Measurements from ENCODE around the gene ANO10. TPM values are rescaled to one million over a fixed set of nuclear protein-coding genes. Genes with fewer than 3 reads are reported as not detected.

ANO10 gene
- total and polyA plus RNA-seq, 2 donors (not counting 3 experiments of a cell fraction or from before 2014, with no cell fraction given) = 28.4 to 45.8 TPM

DNA sequence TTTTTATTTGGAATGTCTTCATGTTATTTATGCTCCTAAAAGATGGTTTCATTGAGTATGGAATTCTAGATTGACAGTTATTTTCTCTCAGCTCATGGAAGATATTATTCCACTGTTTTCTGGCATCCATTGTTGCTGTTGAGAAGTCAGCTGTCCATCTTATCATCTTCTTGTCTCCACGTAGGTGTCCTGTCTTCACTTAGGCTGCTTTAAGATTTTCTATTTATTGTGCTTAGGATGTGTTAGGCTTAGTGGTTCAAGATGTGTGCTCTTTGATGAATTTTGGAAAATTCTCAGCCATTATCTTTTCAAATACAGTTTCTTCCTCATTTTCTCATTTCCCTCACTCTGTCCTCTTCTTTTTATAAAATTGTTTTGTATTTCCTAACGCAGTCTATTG is 283.5 kb downstream of the ANO10 start:
- ChIA-PET CTCF (interaction anchor here (1.3 to 2.5 kb wide), 3 partner anchors 115 to 165 kb away, joined by 3 to 10 read pairs (median 4); no protein-coding TSS in a partner anchor), POLR2A (no interaction called here)
- H3K36me3 ChIP-seq (ENCODE audit: control insufficient read depth in 2 of 2, extremely low read depth in 1 of 2, insufficient read depth in 2 of 2, low read length in 2 of 2) = peaks cover 39 to 41% of the 10 kb centered on the region in 2 experiments
- no peaks in the 10 kb centered on the region for H3K27me3 ChIP-seq (ENCODE audit: control insufficient read depth in 2 of 2, insufficient read depth in 2 of 2, low read length in 2 of 2)
- H4K20me1 ChIP-seq (replicated peaks; ENCODE audit: control insufficient read depth, extremely low read depth, insufficient read depth, low read length) = peaks cover 5% of the 10 kb centered on the region
- dilution Hi-C loops (cut with MboI; ENCODE audit: extremely low pct_ligation_motif_present, low sequenced_read_pairs) = no loop called here
- H3K27ac ChIP-seq (ENCODE audit: insufficient read depth, low read depth, low read length) = no peak overlapping the region
- BruUV-seq (replicated peaks) = no TSS peak
- intact Hi-C loops (cut with micrococcal nuclease) = no loop called here
- H3K9ac ChIP-seq (replicated peaks; ENCODE audit: extremely low read depth, insufficient read depth, low read length) = no peak overlapping the region
- no peak overlapping the region for H3K4me3 ChIP-seq (replicated peaks in 1 of 3; ENCODE audit: insufficient read depth in 1 of 3, low read depth in 1 of 3, low read length in 3 of 3)
- no peak for FAIRE-seq
- no peaks in the 10 kb centered on the region for H3K9me1 ChIP-seq (replicated peaks; ENCODE audit: control insufficient read depth, extremely low read depth, insufficient read depth, low read length)
- TF ChIP-seq, protein P1, sequence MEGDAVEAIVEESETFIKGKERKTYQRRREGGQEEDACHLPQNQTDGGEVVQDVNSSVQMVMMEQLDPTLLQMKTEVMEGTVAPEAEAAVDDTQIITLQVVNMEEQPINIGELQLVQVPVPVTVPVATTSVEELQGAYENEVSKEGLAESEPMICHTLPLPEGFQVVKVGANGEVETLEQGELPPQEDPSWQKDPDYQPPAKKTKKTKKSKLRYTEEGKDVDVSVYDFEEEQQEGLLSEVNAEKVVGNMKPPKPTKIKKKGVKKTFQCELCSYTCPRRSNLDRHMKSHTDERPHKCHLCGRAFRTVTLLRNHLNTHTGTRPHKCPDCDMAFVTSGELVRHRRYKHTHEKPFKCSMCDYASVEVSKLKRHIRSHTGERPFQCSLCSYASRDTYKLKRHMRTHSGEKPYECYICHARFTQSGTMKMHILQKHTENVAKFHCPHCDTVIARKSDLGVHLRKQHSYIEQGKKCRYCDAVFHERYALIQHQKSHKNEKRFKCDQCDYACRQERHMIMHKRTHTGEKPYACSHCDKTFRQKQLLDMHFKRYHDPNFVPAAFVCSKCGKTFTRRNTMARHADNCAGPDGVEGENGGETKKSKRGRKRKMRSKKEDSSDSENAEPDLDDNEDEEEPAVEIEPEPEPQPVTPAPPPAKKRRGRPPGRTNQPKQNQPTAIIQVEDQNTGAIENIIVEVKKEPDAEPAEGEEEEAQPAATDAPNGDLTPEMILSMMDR (IDR thresholded peaks at IDR 0.05; ENCODE audit: extremely low read depth in 1 of 2, insufficient read depth in 1 of 2, low read depth in 1 of 2, low read length in 2 of 2) = no peak
- no peak for TF ChIP-seq EZH2 (IDR thresholded peaks at IDR 0.05; ENCODE audit: borderline replicate concordance, low read depth, low read length, severe bottlenecking)
- TF ChIP-seq POLR2A (IDR thresholded peaks at IDR 0.05; ENCODE audit: low read depth, low read length) = no peak
- no peak for TF ChIP-seq GATA2 (IDR thresholded peaks at IDR 0.05; ENCODE audit: insufficient read depth, insufficient read length, low read depth, low read length)
- TF ChIP-seq POLR2AphosphoS5 (IDR thresholded peaks at IDR 0.05; ENCODE audit: insufficient read depth, low read depth, low read length) = no peak
- no peak for TF ChIP-seq FOS (IDR thresholded peaks at IDR 0.05; ENCODE audit: borderline replicate concordance, insufficient read depth, low read length)
- no peak for TF ChIP-seq JUN (IDR thresholded peaks at IDR 0.05; ENCODE audit: borderline replicate concordance, insufficient read depth, insufficient read length, low read depth)
- no peak for TF ChIP-seq MAX (IDR thresholded peaks at IDR 0.05; ENCODE audit: insufficient read depth, insufficient read length)
- no peak for TF ChIP-seq MYC (IDR thresholded peaks at IDR 0.05; ENCODE audit: low read depth, low read length)
- H2AFZ ChIP-seq (ENCODE audit: low read depth, low read length) = no peak overlapping the region
- H3K4me1 ChIP-seq (ENCODE audit: control insufficient read depth, extremely low read depth, insufficient read depth, low read length) = peaks cover 2% of the 10 kb centered on the region
- no peak for DNase-seq (ENCODE audit: low read depth, low spot score)
- no peaks in the 10 kb centered on the region for H3K9me3 ChIP-seq (replicated peaks; ENCODE audit: control insufficient read depth, insufficient read depth, low read length)
- peaks cover 91% of the 10 kb centered on the region for H3K79me2 ChIP-seq (ENCODE audit: control insufficient read depth, insufficient read depth, low read length)
- H3K4me2 ChIP-seq (ENCODE audit: insufficient read depth, low read length) = no peak overlapping the region
